Naive thymus-derived CD4-positive, alpha-beta T cell (primary cell): Measurements from ENCODE around the gene DISP3. TPM values are rescaled to one million over a fixed set of nuclear protein-coding genes. Genes with fewer than 3 reads are reported as not detected.

Experiments used
- ATAC-seq: fragments of 150-1000 bp; cut with Tn5 transposase; 2 replicates; pipeline ENCODE4 v1.10.0; 2021; ENCODE audit warnings: mild to moderate bottlenecking, moderate library complexity
- CTCF ChIA-PET: fragments of 350-600 bp; sonication (Branson Sonifier 250); formaldehyde crosslinking; loops from one replicate; lab custom pipeline; 2021; ENCODE audit warnings: antibody characterized with exemption; lab: Charles Lee
- POLR2A ChIA-PET: fragments of 350-600 bp; sonication (Branson Sonifier 250); formaldehyde crosslinking; loops from one replicate; lab custom pipeline; 2021; ENCODE audit warnings: antibody characterized with exemption, inconsistent platforms; lab: Charles Lee
- DNase-seq, 9 donors: peaks; one replicate each; pipeline versions ENCODE4 v3.0.0 to v3.0.0-alpha.2; 2020 to 2022; ENCODE audit warnings: mixed read lengths in 1 of 9
- H3K27ac ChIP-seq: one replicate; pipeline ENCODE4 v1.7.0; 2013; ENCODE audit warnings: mild to moderate bottlenecking, low read depth, low read length, moderate library complexity
- H3K27me3 ChIP-seq, 2 donors: one replicate each; pipeline ENCODE4 v1.7.0; 2013; ENCODE audit warnings: low read length in 2 of 2, mild to moderate bottlenecking in 2 of 2, moderate library complexity in 2 of 2; ENCODE audit not compliant: control insufficient read depth in 2 of 2, insufficient read depth in 2 of 2
- H3K36me3 ChIP-seq, 3 experiments: 1 replicate in 2 of 3; 2 replicates in 1 of 3; pipeline ENCODE4 v1.7.0; 2013; ENCODE audit warnings: low read length in 3 of 3, mild to moderate bottlenecking in 3 of 3, moderate library complexity in 1 of 3; ENCODE audit not compliant: insufficient read depth in 3 of 3, control insufficient read depth in 2 of 3
- H3K4me1 ChIP-seq, 2 donors: one replicate each; pipeline ENCODE4 v1.7.0; 2013; ENCODE audit warnings: low read length in 2 of 2, mild to moderate bottlenecking in 2 of 2, moderate library complexity in 1 of 2; ENCODE audit not compliant: control insufficient read depth in 2 of 2, insufficient read depth in 2 of 2
- H3K4me3 ChIP-seq: 2 replicates; pipeline ENCODE4 v1.7.0; 2013; ENCODE audit warnings: mild to moderate bottlenecking, low read length
- H3K9me3 ChIP-seq, 3 experiments: 1 replicate in 2 of 3; 2 replicates in 1 of 3; pipeline ENCODE4 v1.7.0; 2013; ENCODE audit warnings: low read length in 3 of 3; ENCODE audit not compliant: control insufficient read depth in 2 of 3
- H3K27ac Mint-ChIP-seq, 9 donors: one replicate each; pipeline ENCODE4 v1.8.0; 2020 to 2022; ENCODE audit warnings: mixed read lengths in 9 of 9, mild to moderate bottlenecking in 8 of 9, moderate library complexity in 5 of 9, inconsistent platforms in 2 of 9
- H3K27me3 Mint-ChIP-seq, 5 donors: one replicate each; pipeline ENCODE4 v1.8.0; 2021 to 2022; ENCODE audit warnings: mixed read lengths in 5 of 5, mild to moderate bottlenecking in 1 of 5
- H3K36me3 Mint-ChIP-seq, 5 donors: one replicate each; pipeline ENCODE4 v1.8.0; 2020 to 2022; ENCODE audit warnings: mixed read lengths in 5 of 5, mild to moderate bottlenecking in 3 of 5, inconsistent platforms in 1 of 5
- H3K4me1 Mint-ChIP-seq, 7 donors: one replicate each; pipeline ENCODE4 v1.8.0; 2020 to 2022; ENCODE audit warnings: mixed read lengths in 7 of 7, mild to moderate bottlenecking in 3 of 7, inconsistent platforms in 1 of 7
- H3K4me3 Mint-ChIP-seq, 10 donors: one replicate each; pipeline ENCODE4 v1.8.0; 2020 to 2022; ENCODE audit warnings: mild to moderate bottlenecking in 10 of 10, mixed read lengths in 10 of 10, moderate library complexity in 6 of 10, inconsistent platforms in 2 of 10
- H3K9me3 Mint-ChIP-seq, 11 donors: one replicate each; pipeline ENCODE4 v1.8.0; 2020 to 2022; ENCODE audit warnings: mixed read lengths in 11 of 11, mild to moderate bottlenecking in 4 of 11, inconsistent platforms in 1 of 11, moderate library complexity in 1 of 11
- intact Hi-C, 2 donors: fragments of 100-400 bp; cut with micrococcal nuclease; formaldehyde crosslinking; loops; one replicate each; pipeline ENCODE4 v1.15.1; 2023
- polyA plus RNA-seq, 2 donors: library from polyadenylated mRNA; unstranded; fragments of 300-500 nt; fragmentation: Illumina TruSeq; gene quantifications; one replicate each; pipeline ENCODE4 v1.2.3, GENCODE V29; 2021
- total RNA-seq, 6 experiments: library from RNA in 5 of 6; stranded (reverse) in 5 of 6; gene quantifications; 1 replicate in 5 of 6; 2 replicates in 1 of 6; pipeline ENCODE4 v1.2.3 and lab custom pipeline; 2021 to 2026

The DISP3 gene
- total and polyA plus RNA-seq, 7 experiments from 2014 or later = 0.14 to 0.95 (median 0.46) TPM

- H3K36me3 ChIP-seq = no peaks in the 10 kb centered on the region
- H3K4me1 ChIP-seq = no peaks in the 10 kb centered on the region
- no peak for DNase-seq
- Mint-ChIP-seq H3K4me1 (no peaks in the 10 kb centered on the region), H3K36me3 (peaks cover 0 to 3% (median 0%) of the 10 kb centered on the region in 5 donors), H3K4me3 (no peak overlapping the region), H3K27me3 (no peaks in the 10 kb centered on the region), H3K27ac (peak overlapping the region in 1 of 9 donors; percentile 30), H3K9me3 (no peaks in the 10 kb centered on the region)
- intact Hi-C loops = no loop called here
- ATAC-seq = no peak
- CTCF ChIA-PET = no interaction called here
- H3K4me3 ChIP-seq = no peak overlapping the region
- no peaks in the 10 kb centered on the region for H3K9me3 ChIP-seq
- POLR2A ChIA-PET = no interaction called here
- H3K27ac ChIP-seq = no peak overlapping the region
- no peaks in the 10 kb centered on the region for H3K27me3 ChIP-seq
Measured at GRCh38 chr1:11529330-11529729, 50.4 kb downstream of the DISP3 start.

- no peak overlapping the region for H3K4me3 Mint-ChIP-seq
Measured at GRCh38 chr1:11529763-11530730, 51.1 kb downstream of the DISP3 start.

DNA sequence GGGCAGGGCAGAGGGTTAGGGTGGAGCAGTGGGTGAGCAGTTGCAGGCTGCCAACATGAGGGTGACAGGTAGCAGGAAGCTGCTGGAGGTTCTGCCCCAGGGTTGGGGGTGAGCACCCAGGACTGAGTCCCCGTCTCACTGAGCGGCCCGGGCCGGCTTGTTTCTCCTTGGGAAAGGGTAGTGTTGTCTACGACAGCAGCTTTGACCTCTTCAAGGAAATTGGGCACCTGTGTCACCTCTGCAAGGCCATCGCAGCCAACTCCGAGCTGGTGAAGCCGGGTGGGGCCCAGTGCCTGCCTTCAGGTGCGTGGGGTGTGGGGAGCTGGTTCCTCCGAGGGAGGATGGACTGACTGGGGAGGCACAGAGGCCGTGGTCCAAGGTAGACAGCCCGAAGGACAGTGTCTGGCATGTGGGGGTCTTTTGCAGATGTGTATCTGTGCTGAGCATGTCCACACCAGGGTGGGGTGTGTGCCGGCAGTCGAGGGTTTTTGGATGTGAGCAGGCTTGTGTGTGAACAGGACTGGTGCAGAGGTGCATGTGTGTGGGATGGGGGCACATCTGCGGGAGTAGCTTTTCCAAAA, 51.9 kb downstream of the DISP3 start:
- intact Hi-C loops = no loop called here
- POLR2A ChIA-PET = no interaction called here
- H3K27me3 Mint-ChIP-seq = no peaks in the 10 kb centered on the region

More at GRCh38 chr1:11529763-11530730, 51.1 kb downstream of the DISP3 start:
- H3K36me3 Mint-ChIP-seq = peaks cover 0 to 3% (median 0%) of the 10 kb centered on the region in 5 donors
- H3K27ac Mint-ChIP-seq = no peak overlapping the region
- ChIA-PET POLR2A (no interaction called here), CTCF (no interaction called here)
- Histone ChIP-seq H3K27me3 (no peaks in the 10 kb centered on the region), H3K36me3 (no peaks in the 10 kb centered on the region), H3K27ac (no peak overlapping the region), H3K9me3 (no peaks in the 10 kb centered on the region), H3K4me3 (no peak overlapping the region), H3K4me1 (no peaks in the 10 kb centered on the region)
- no peaks in the 10 kb centered on the region for H3K9me3 Mint-ChIP-seq
- intact Hi-C loops = no loop called here
- ATAC-seq = no peak
- H3K27me3 Mint-ChIP-seq = no peaks in the 10 kb centered on the region
- H3K4me1 Mint-ChIP-seq = no peaks in the 10 kb centered on the region
- no peak for DNase-seq

DNA sequence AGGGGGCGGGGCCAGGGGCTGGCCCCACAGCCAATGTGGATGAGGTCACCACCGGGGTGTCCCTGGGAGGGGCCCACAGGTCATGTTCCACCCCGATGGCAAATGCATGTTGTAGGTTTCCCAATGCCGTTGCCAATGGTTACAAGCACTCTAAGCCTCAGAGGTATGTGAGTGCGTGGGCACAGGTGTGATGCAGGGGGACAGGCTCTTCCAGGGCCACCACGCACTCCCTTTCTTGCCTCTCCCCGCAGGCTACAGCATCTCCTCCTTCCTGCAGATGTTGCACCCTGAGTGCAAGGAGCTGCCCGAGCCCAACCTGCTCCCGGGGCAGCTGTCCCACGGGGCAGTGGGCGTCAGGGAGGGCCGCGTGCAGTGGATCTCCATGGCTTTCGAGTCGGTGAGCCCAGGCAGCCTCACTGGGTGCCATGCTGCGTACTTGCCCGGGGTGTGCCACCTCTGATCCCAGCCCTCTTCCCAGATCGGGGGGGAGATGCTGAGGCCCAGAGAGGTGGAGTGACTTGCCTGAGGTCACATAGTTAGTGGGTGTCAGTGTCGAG, 52.4 kb downstream of the DISP3 start:
- Mint-ChIP-seq H3K36me3 (peaks cover 0 to 3% (median 0%) of the 10 kb centered on the region in 5 donors), H3K27ac (no peak overlapping the region), H3K4me3 (no peak overlapping the region), H3K9me3 (no peaks in the 10 kb centered on the region), H3K27me3 (no peaks in the 10 kb centered on the region), H3K4me1 (no peaks in the 10 kb centered on the region)
- DNase-seq (no peak), ATAC-seq (no peak)
- Histone ChIP-seq H3K4me1 (no peaks in the 10 kb centered on the region), H3K4me3 (no peak overlapping the region), H3K36me3 (no peaks in the 10 kb centered on the region), H3K9me3 (no peaks in the 10 kb centered on the region), H3K27ac (no peak overlapping the region), H3K27me3 (no peaks in the 10 kb centered on the region)
- ChIA-PET POLR2A (no interaction called here), CTCF (interaction anchor here (0.6 kb wide), 1 partner anchor 55 kb away, joined by 3 read pairs; no protein-coding TSS in a partner anchor)
- intact Hi-C loops = no loop called here

More for the DNA sequence above, 51.9 kb downstream of the DISP3 start:
- Histone ChIP-seq H3K4me3 (no peak overlapping the region), H3K9me3 (no peaks in the 10 kb centered on the region), H3K27ac (no peak overlapping the region), H3K27me3 (no peaks in the 10 kb centered on the region), H3K4me1 (no peaks in the 10 kb centered on the region), H3K36me3 (no peaks in the 10 kb centered on the region)
- Mint-ChIP-seq H3K36me3 (peaks cover 0 to 3% (median 0%) of the 10 kb centered on the region in 5 donors), H3K9me3 (no peaks in the 10 kb centered on the region), H3K4me1 (no peaks in the 10 kb centered on the region), H3K4me3 (no peak overlapping the region), H3K27ac (no peak overlapping the region)
- CTCF ChIA-PET = interaction anchor here (0.6 kb wide), 1 partner anchor 56 kb away, joined by 3 read pairs; no protein-coding TSS in a partner anchor
- ATAC-seq (no peak), DNase-seq (no peak)

- Histone ChIP-seq H3K4me1 (no peaks in the 10 kb centered on the region), H3K4me3 (no peak overlapping the region), H3K27ac (no peak overlapping the region), H3K27me3 (no peaks in the 10 kb centered on the region), H3K9me3 (no peaks in the 10 kb centered on the region), H3K36me3 (no peaks in the 10 kb centered on the region)
- peaks cover 0 to 3% (median 0%) of the 10 kb centered on the region in 5 donors for H3K36me3 Mint-ChIP-seq
- no peaks in the 10 kb centered on the region for H3K4me1 Mint-ChIP-seq
- intact Hi-C loops = no loop called here
- POLR2A ChIA-PET = no interaction called here
- DNase-seq (no peak), ATAC-seq (no peak)
- CTCF ChIA-PET = no interaction called here
- no peaks in the 10 kb centered on the region for H3K27me3 Mint-ChIP-seq
- H3K27ac Mint-ChIP-seq = no peak overlapping the region
- no peaks in the 10 kb centered on the region for H3K9me3 Mint-ChIP-seq
- no peak overlapping the region for H3K4me3 Mint-ChIP-seq
Measured at GRCh38 chr1:11531943-11532342, 53.0 kb downstream of the DISP3 start.

- ChIA-PET CTCF (no interaction called here), POLR2A (no interaction called here)
- no peaks in the 10 kb centered on the region for H3K4me1 Mint-ChIP-seq
- no peak overlapping the region for H3K4me3 ChIP-seq
- no peaks in the 10 kb centered on the region for H3K4me1 ChIP-seq
- H3K36me3 Mint-ChIP-seq = no peaks in the 10 kb centered on the region
- intact Hi-C loops = no loop called here
- H3K27me3 Mint-ChIP-seq = no peaks in the 10 kb centered on the region
- no peak overlapping the region for H3K27ac ChIP-seq
- ATAC-seq = no peak
- no peaks in the 10 kb centered on the region for H3K27me3 ChIP-seq
- H3K9me3 Mint-ChIP-seq = no peaks in the 10 kb centered on the region
- peak overlapping the region in 1 of 9 donors; percentile 59 for H3K27ac Mint-ChIP-seq
- DNase-seq = no peak
- H3K4me3 Mint-ChIP-seq = no peak overlapping the region
- no peaks in the 10 kb centered on the region for H3K36me3 ChIP-seq
- no peaks in the 10 kb centered on the region for H3K9me3 ChIP-seq
Measured at GRCh38 chr1:11533790-11534787, 55.1 kb downstream of the DISP3 start.
